Measurements from ENCODE around the gene GBF1. TPM values are rescaled to one million over a fixed set of nuclear protein-coding genes. Genes with fewer than 3 reads are reported as not detected.

The GBF1 gene
- polyA plus RNA-seq, 1 donor (not counting 4 experiments of a cell fraction or from before 2014, with no cell fraction given): 17.4 TPM

DNA sequence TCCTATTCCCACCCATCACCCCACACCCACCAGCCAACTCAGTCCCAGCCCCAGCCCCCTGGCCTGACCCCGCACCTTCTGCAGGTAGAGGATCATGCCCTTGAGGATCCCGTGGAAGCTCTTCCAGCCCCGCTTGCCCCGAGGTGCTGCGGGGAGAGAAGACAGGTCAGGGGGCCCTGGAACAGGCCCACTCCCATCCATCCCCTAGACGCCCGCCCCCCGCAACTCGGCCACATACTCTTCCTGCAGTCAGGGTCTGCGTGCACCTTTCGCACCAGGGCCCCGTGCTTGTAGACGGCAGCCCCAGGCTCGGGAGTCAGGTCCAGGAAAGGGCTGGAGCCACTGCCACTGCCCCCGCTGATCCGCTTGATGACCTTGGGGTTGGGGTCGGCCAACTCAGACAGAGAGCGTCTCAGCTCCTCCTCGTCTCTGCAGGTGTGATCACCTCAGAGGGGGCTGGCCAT lies 159.8 kb downstream of the GBF1 start:
- Histone ChIP-seq H3K9me1 (ENCODE audit: control insufficient read depth, extremely low read depth, insufficient read depth, low read length) (no peaks in the 10 kb centered on the region), H3K36me3 (ENCODE audit: control insufficient read depth in 2 of 2, extremely low read depth in 1 of 2, insufficient read depth in 2 of 2, low read length in 2 of 2) (peaks cover 5 to 14% of the 10 kb centered on the region in 2 experiments), H3K4me1 (ENCODE audit: control insufficient read depth, extremely low read depth, insufficient read depth, low read length) (peaks cover 26% of the 10 kb centered on the region), H3K9me3 (ENCODE audit: control insufficient read depth, low read depth, low read length) (no peaks in the 10 kb centered on the region), H2AFZ (ENCODE audit: control insufficient read depth, low read length) (no peak overlapping the region), H3K79me2 (ENCODE audit: control insufficient read depth, insufficient read depth, low read length) (no peaks in the 10 kb centered on the region), H3K27ac (ENCODE audit: control insufficient read depth, insufficient read depth, low read length) (no peak overlapping the region), H3K4me2 (ENCODE audit: control insufficient read depth, extremely low read depth, insufficient read depth, low read depth, low read length) (no peak overlapping the region), H3K9ac (ENCODE audit: control insufficient read depth, extremely low read depth, insufficient read depth, low read length) (no peak overlapping the region), H3K27me3 (ENCODE audit: control insufficient read depth, extremely low read depth, insufficient read depth, low read length) (peaks cover 28% of the 10 kb centered on the region), H4K20me1 (ENCODE audit: control insufficient read depth, extremely low read depth, insufficient read depth, low read length) (peaks cover 3% of the 10 kb centered on the region), H3K4me3 (ENCODE audit: control insufficient read depth in 2 of 3, extremely low read depth in 1 of 3, insufficient read depth in 2 of 3, low read depth in 1 of 3, low read length in 3 of 3) (no peak overlapping the region)
- no peak for FAIRE-seq
- TF ChIP-seq, protein P1, sequence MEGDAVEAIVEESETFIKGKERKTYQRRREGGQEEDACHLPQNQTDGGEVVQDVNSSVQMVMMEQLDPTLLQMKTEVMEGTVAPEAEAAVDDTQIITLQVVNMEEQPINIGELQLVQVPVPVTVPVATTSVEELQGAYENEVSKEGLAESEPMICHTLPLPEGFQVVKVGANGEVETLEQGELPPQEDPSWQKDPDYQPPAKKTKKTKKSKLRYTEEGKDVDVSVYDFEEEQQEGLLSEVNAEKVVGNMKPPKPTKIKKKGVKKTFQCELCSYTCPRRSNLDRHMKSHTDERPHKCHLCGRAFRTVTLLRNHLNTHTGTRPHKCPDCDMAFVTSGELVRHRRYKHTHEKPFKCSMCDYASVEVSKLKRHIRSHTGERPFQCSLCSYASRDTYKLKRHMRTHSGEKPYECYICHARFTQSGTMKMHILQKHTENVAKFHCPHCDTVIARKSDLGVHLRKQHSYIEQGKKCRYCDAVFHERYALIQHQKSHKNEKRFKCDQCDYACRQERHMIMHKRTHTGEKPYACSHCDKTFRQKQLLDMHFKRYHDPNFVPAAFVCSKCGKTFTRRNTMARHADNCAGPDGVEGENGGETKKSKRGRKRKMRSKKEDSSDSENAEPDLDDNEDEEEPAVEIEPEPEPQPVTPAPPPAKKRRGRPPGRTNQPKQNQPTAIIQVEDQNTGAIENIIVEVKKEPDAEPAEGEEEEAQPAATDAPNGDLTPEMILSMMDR (optimal IDR thresholded peaks at IDR 0.05 in 1 of 3, IDR thresholded peaks at IDR 0.05 in 1 of 3, conservative IDR thresholded peaks at IDR 0.05 in 1 of 3; ENCODE audit: extremely low read depth in 1 of 3, insufficient read depth in 2 of 3, low read length in 3 of 3): no peak
- no peak for TF ChIP-seq EZH2 (IDR thresholded peaks at IDR 0.05; ENCODE audit: low read length)
- dilution Hi-C loops (cut with MboI; ENCODE audit: extremely low pct_ligation_motif_present, low sequenced_read_pairs): no loop called here
- DNase-seq (ENCODE audit: low read depth, low spot score): no peak

DNA sequence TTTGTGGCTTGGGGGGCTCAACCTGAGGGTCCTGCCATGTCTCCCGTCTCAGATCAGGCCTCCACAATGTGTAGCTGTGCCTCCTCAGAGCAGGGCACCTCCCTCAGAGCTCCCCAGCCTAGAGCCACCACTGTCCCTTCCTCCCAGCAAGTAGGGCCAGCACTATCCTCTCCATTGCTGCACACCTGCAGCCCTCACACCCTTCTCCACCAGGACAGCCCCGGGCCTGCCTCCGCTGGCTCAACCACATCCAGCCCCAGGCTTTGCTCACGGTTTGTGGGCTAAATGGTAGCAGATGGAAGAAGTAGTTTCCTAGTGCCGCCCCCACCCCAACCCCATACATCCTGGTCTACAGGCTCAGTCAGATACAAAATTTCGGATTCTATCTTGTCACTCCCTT lies 160.3 kb downstream of the GBF1 start:
- H3K36me3 ChIP-seq (ENCODE audit: control insufficient read depth in 2 of 2, extremely low read depth in 1 of 2, insufficient read depth in 2 of 2, low read length in 2 of 2): peaks cover under 1 to 13% of the 10 kb centered on the region in 2 experiments
- H3K4me2 ChIP-seq (ENCODE audit: control insufficient read depth, extremely low read depth, insufficient read depth, low read depth, low read length): no peak overlapping the region
- H3K27ac ChIP-seq (ENCODE audit: control insufficient read depth, insufficient read depth, low read length): no peak overlapping the region
- H3K9me3 ChIP-seq (ENCODE audit: control insufficient read depth, low read depth, low read length): no peaks in the 10 kb centered on the region
- H3K9me1 ChIP-seq (ENCODE audit: control insufficient read depth, extremely low read depth, insufficient read depth, low read length): no peaks in the 10 kb centered on the region
- peaks cover 26% of the 10 kb centered on the region for H3K4me1 ChIP-seq (ENCODE audit: control insufficient read depth, extremely low read depth, insufficient read depth, low read length)
- TF ChIP-seq, protein P1 (optimal IDR thresholded peaks at IDR 0.05 in 1 of 3, IDR thresholded peaks at IDR 0.05 in 1 of 3, conservative IDR thresholded peaks at IDR 0.05 in 1 of 3; ENCODE audit: extremely low read depth in 1 of 3, insufficient read depth in 2 of 3, low read length in 3 of 3): no peak
- TF ChIP-seq EZH2 (IDR thresholded peaks at IDR 0.05; ENCODE audit: low read length): no peak
- no peak overlapping the region for H3K4me3 ChIP-seq (ENCODE audit: control insufficient read depth in 2 of 3, extremely low read depth in 1 of 3, insufficient read depth in 2 of 3, low read depth in 1 of 3, low read length in 3 of 3)
- H3K79me2 ChIP-seq (ENCODE audit: control insufficient read depth, insufficient read depth, low read length): no peaks in the 10 kb centered on the region
- peaks cover 33% of the 10 kb centered on the region for H3K27me3 ChIP-seq (ENCODE audit: control insufficient read depth, extremely low read depth, insufficient read depth, low read length)
- DNase-seq (ENCODE audit: low read depth, low spot score) (no peak), FAIRE-seq (no peak)
- peaks cover 3% of the 10 kb centered on the region for H4K20me1 ChIP-seq (ENCODE audit: control insufficient read depth, extremely low read depth, insufficient read depth, low read length)
- no peak overlapping the region for H3K9ac ChIP-seq (ENCODE audit: control insufficient read depth, extremely low read depth, insufficient read depth, low read length)
- no peak overlapping the region for H2AFZ ChIP-seq (ENCODE audit: control insufficient read depth, low read length)
- dilution Hi-C loops (cut with MboI; ENCODE audit: extremely low pct_ligation_motif_present, low sequenced_read_pairs): no loop called here
